Hepatocyte (in vitro differentiated cells): ENCODE measurements around the gene COTL1. TPM values are rescaled to one million over a fixed set of nuclear protein-coding genes. Genes with fewer than 3 reads are reported as not detected.

ENCODE experiments used
- DNase-seq: peaks from one replicate; pipeline ENCODE4 v3.0.0-alpha.2; 2016; ENCODE audit warnings: low spot score
- H2AFZ ChIP-seq: fragments of 200-600 bp; sonication (generic); 2 replicates; pipeline ENCODE4 v1.6.0; 2016; ENCODE audit warnings: antibody characterized with exemption, mild to moderate bottlenecking
- H3K27ac ChIP-seq: fragments of 200-600 bp; sonication (generic); 2 replicates; pipeline ENCODE4 v1.5.1; 2016; ENCODE audit warnings: mild to moderate bottlenecking
- H3K27me3 ChIP-seq: fragments of 200-600 bp; sonication (generic); 2 replicates; pipeline ENCODE4 v1.6.1; 2016
- H3K36me3 ChIP-seq: fragments of 200-600 bp; sonication (generic); replicated peaks from 2 replicates; pipeline ENCODE4 v1.5.1; 2016; ENCODE audit warnings: low read depth; ENCODE audit not compliant: insufficient read depth
- H3K4me1 ChIP-seq: fragments of 200-600 bp; sonication (generic); 2 replicates; pipeline ENCODE4 v1.5.1; 2016; ENCODE audit warnings: mild to moderate bottlenecking, moderate library complexity; ENCODE audit not compliant: insufficient read depth
- H3K4me2 ChIP-seq: fragments of 200-600 bp; sonication (generic); 2 replicates; pipeline ENCODE4 v1.6.0; 2016
- H3K4me3 ChIP-seq: fragments of 200-600 bp; sonication (generic); 2 replicates; pipeline ENCODE4 v1.5.1; 2016; ENCODE audit warnings: mild to moderate bottlenecking
- H3K79me2 ChIP-seq: fragments of 200-600 bp; sonication (generic); 2 replicates; pipeline ENCODE4 v1.6.0; 2017; ENCODE audit warnings: mild to moderate bottlenecking
- H3K9me2 ChIP-seq: fragments of 200-600 bp; sonication (generic); replicated peaks from 2 replicates; pipeline ENCODE4 v1.6.0; 2017; ENCODE audit warnings: mild to moderate bottlenecking; ENCODE audit not compliant: insufficient read depth
- H3K9me3 ChIP-seq: fragments of 200-600 bp; sonication (generic); 2 replicates; pipeline ENCODE4 v1.5.1; 2016; ENCODE audit warnings: low read depth, mild to moderate bottlenecking
- H4K20me1 ChIP-seq: fragments of 200-600 bp; sonication (generic); 2 replicates; pipeline ENCODE4 v1.6.0; 2016; ENCODE audit warnings: mild to moderate bottlenecking; ENCODE audit not compliant: insufficient read depth, poor library complexity, severe bottlenecking
- EZH2 ChIP-seq: fragments of 200-600 bp; sonication (generic); IDR thresholded peaks from 2 replicates; pipeline ENCODE4 v1.6.1; 2016; ENCODE audit warnings: antibody characterized with exemption, mild to moderate bottlenecking, borderline replicate concordance
- EZH2phosphoT487 ChIP-seq: fragments of 200-600 bp; sonication (generic); IDR thresholded peaks from one replicate; pipeline ENCODE4 v1.6.1; 2018; ENCODE audit warnings: antibody characterized with exemption, mild to moderate bottlenecking, low read depth, moderate library complexity; ENCODE audit not compliant: unreplicated experiment, severe bottlenecking
- WGBS: methylation state at CpG from one replicate; pipeline ENCODE4 v1.1.6; 2016; ENCODE audit warnings: low lambda C conversion rate; ENCODE audit errors: missing lambda C conversion rate; 5-methylcytosine and 5-hydroxymethylcytosine counted together
- polyA plus RNA-seq: library from polyadenylated mRNA; unstranded; fragments of >200 nt; fragmentation: Nextera tagmentation; extraction: Ambion mirVana; gene quantifications from 2 replicates; pipeline ENCODE4 v1.2.1, GENCODE V29; 2016
- total RNA-seq: library from RNA; depleted of rRNA; stranded (reverse); fragments of >200 nt; gene quantifications from 2 replicates; pipeline ENCODE4 v1.2.3, GENCODE V29; 2014
- TF ChIP-seq, protein P1 (sequence below): fragments of 200-600 bp; sonication (generic); IDR thresholded peaks from 2 replicates; pipeline ENCODE4 v1.5.1; 2016; ENCODE audit warnings: antibody characterized with exemption, mild to moderate bottlenecking; ENCODE audit not compliant: poor library complexity

The COTL1 gene
- total and polyA plus RNA-seq, 2 experiments from 2014 or later = 30.1 to 104 TPM

DNA sequence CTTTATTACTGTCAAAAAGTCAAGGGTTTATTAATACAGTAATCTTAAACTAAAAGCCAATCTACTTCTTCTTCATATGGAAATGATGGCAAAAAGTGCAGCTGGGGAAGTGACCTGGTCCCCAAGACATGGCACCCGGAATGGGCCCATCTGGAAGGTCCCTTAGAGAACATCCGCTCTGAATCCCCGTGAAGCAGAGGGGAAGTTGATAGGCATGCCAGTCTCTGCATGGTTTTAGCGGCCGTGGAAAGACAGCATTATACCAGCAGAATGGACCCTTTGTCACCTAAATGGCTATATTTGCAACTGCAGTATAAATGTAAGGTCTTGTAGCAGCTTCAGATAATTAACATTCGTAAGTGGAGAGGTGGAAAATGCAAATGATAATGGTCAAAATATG, 32.4 kb downstream of the COTL1 start:
- DNase-seq = no peak
- Histone ChIP-seq H3K27me3 (no peaks in the 10 kb centered on the region), H3K9me2 (no peaks in the 10 kb centered on the region), H3K36me3 (no peaks in the 10 kb centered on the region), H3K4me3 (no peak overlapping the region), H3K4me1 (no peaks in the 10 kb centered on the region), H2AFZ (no peak overlapping the region), H3K9me3 (no peaks in the 10 kb centered on the region), H3K4me2 (no peak overlapping the region), H3K79me2 (peaks cover 2% of the 10 kb centered on the region), H3K27ac (no peak overlapping the region), H4K20me1 (no peaks in the 10 kb centered on the region)
- TF ChIP-seq, protein P1, sequence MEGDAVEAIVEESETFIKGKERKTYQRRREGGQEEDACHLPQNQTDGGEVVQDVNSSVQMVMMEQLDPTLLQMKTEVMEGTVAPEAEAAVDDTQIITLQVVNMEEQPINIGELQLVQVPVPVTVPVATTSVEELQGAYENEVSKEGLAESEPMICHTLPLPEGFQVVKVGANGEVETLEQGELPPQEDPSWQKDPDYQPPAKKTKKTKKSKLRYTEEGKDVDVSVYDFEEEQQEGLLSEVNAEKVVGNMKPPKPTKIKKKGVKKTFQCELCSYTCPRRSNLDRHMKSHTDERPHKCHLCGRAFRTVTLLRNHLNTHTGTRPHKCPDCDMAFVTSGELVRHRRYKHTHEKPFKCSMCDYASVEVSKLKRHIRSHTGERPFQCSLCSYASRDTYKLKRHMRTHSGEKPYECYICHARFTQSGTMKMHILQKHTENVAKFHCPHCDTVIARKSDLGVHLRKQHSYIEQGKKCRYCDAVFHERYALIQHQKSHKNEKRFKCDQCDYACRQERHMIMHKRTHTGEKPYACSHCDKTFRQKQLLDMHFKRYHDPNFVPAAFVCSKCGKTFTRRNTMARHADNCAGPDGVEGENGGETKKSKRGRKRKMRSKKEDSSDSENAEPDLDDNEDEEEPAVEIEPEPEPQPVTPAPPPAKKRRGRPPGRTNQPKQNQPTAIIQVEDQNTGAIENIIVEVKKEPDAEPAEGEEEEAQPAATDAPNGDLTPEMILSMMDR = no peak
- TF ChIP-seq EZH2phosphoT487 (no peak), EZH2 (no peak)
- 89% methylated on average over 6 of the region's 6 CpGs for WGBS

DNA sequence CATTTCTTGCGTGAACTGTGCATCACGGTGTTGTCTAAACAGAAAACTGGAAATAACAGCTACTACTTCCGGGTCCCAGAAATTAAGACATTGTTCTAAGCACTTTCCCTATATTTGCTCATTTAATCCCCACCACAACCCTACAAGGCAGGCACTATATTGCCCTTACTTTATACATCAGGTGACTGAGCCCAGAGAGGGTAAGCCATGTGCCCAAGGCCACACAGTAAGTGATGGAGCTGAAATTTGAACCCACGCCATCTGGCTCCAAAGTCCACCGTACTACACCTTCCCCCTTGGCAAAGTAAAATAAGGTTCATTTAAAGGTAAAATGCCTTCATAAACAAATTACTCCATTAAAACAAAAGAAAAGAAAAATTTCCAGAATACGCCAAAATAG, 33.2 kb downstream of the COTL1 start:
- Histone ChIP-seq H3K79me2 (no peaks in the 10 kb centered on the region), H3K9me2 (no peaks in the 10 kb centered on the region), H4K20me1 (no peaks in the 10 kb centered on the region), H3K4me2 (no peak overlapping the region), H3K36me3 (no peaks in the 10 kb centered on the region), H2AFZ (no peak overlapping the region), H3K9me3 (no peaks in the 10 kb centered on the region), H3K4me1 (no peaks in the 10 kb centered on the region), H3K27me3 (no peaks in the 10 kb centered on the region), H3K4me3 (no peak overlapping the region), H3K27ac (no peak overlapping the region)
- TF ChIP-seq, protein P1 = no peak
- TF ChIP-seq EZH2 (no peak), EZH2phosphoT487 (no peak)
- WGBS = 93% methylated on average over 6 of the region's 6 CpGs
- no peak for DNase-seq

DNA sequence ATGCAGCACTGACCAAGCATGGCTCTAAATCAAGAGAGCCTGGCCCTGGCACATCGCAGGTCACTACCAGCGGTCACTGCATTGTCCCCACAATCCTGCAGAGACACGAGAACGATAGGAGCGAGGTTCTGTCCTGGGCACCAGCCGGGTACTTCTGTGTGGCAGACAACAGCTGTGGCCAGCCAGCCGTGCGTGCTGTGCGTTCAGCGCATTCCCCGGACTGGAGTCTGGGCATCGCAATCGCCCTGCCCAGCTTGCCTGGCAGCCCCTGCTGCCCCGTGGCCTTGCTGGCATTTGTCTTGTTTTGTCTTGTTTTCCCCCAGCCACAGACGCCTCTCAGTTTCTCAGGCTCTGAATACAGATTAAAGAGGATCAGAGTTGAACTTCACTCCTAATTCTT, 33.9 kb downstream of the COTL1 start:
- H2AFZ ChIP-seq = no peak overlapping the region
- H3K9me3 ChIP-seq = no peaks in the 10 kb centered on the region
- TF ChIP-seq EZH2 (no peak), EZH2phosphoT487 (no peak)
- TF ChIP-seq, protein P1 = no peak
- no peak overlapping the region for H3K4me3 ChIP-seq
- no peaks in the 10 kb centered on the region for H3K36me3 ChIP-seq
- H4K20me1 ChIP-seq = no peaks in the 10 kb centered on the region
- no peaks in the 10 kb centered on the region for H3K27me3 ChIP-seq
- WGBS = 89% methylated on average over 15 of the region's 15 CpGs
- no peaks in the 10 kb centered on the region for H3K9me2 ChIP-seq
- no peak overlapping the region for H3K27ac ChIP-seq
- no peak overlapping the region for H3K4me2 ChIP-seq
- H3K79me2 ChIP-seq = no peaks in the 10 kb centered on the region
- DNase-seq = no peak
- no peaks in the 10 kb centered on the region for H3K4me1 ChIP-seq

DNA sequence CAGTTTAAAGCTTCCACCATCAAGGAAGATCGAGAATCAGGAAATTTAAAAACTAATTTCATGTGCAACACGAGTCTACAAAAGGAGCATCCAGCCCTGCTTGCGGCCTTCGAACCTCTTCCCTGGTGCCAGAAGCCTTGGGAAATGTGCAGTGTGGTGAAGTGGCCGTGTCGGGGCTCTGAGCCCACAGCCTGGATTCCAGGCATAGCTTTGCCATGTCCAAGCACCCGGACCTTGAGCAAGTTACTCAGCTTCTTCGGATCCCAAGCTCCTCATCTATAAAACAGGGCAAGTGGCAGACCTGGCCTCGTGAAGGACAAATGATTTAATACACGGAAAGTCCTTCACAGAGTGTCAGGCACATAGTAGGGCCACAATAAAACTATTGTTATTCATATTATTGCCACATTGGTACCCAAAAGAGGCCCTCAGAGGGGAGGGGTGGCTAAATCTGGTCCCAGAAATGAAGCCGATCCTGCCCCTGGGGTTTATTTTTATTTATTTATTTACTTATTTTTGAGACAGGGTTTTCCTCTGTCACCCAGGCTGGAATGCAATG, 34.8 kb downstream of the COTL1 start:
- Histone ChIP-seq H3K36me3 (no peaks in the 10 kb centered on the region), H2AFZ (no peak overlapping the region), H4K20me1 (no peaks in the 10 kb centered on the region), H3K27ac (no peak overlapping the region), H3K9me3 (no peaks in the 10 kb centered on the region), H3K27me3 (no peaks in the 10 kb centered on the region), H3K4me1 (no peaks in the 10 kb centered on the region), H3K4me3 (no peak overlapping the region), H3K4me2 (no peak overlapping the region), H3K9me2 (no peaks in the 10 kb centered on the region), H3K79me2 (no peaks in the 10 kb centered on the region)
- DNase-seq = no peak
- WGBS = 66% methylated on average over 11 of the region's 11 CpGs
- TF ChIP-seq EZH2 (no peak), EZH2phosphoT487 (no peak)
- TF ChIP-seq, protein P1 = no peak
